GM21381 (cell line): Measurements from ENCODE around the gene WAPL.
"Not testable (repeated sequence)": the region's sequence is repeated elsewhere in the genome, so short reads cannot be mapped to it uniquely, and the experiment has no call there.

Experiments
- ATAC-seq: cut with Tn5 transposase; IDR thresholded peaks from one replicate; pipeline ENCODE4 v1.9.1; 2021; ENCODE audit warnings: mild to moderate bottlenecking, moderate library complexity; ENCODE audit not compliant: unreplicated experiment

Gene WAPL

DNA sequence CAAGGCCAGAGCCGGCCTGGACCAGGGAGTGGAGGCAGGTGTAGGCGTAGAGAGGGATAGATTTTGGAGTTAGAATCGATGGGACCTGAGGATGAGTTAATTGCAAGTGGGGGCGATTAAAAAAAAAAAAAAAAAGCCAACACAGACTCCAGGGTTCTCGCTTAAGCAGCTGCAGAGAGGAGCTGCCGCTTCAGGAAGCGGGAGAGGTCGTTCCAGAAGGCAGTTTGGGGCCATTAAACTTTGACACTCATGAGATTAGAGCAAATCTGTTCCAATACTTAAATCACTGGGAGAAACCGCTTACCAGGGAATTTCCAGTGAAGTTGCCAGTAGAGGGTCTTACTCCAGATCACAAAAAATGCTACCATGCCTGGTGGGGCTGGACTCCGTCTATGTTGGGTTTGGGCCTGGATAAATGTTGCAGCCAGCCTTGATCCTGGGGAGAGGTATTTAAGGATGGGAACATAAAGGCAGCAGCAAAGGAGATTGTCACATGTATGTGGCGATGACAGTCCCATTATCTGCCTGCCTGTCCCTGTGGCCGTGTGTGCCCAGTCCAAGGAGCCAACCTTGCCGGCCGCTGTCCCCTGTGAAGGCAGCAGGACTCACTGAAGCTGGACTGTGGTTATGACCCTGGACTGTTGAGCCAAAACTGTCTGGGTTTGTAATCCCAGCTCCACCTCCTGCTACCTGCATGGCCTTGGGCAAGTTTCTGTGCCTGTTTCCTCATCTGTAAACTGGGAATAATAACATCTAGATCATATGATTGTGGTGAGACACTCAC lies 131.1 kb downstream of the WAPL start:
- ATAC-seq: no peak

DNA sequence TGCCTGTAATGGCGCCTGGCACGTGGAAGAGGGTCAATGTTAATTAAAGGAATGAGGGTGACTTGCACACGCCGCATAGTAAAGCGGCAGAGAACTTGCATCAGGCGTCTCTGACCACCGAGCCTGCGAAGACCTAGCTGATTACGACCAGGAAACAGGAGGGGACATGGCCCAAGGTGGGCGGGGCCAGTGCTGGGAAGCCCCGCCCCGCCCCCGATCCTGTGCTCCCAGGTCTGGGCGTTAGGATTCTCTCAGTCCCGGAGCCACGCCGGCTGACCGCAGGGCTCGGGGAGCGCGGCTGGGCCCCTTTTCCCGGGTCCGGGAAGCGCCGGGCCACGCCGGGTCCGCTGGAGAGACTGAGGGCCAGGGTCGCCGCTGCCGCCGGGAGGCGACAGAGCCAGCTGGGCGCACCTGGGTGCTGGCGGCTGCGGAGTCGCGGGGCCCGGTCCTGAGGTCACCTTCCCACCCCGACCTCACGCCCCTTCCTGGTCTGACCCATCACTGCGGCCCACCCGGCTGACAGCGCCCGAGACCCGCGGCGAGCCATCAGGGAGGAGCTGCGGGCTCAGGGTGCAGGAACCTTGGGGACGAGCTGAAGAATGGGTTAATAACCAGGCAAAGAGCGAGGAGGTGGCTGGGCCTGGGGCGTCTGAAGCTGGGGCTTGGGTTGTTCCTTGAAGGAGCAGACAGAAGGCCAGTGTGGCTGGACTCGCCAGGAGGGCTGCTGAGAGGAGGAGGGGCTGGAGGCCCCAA lies 132.0 kb downstream of the WAPL start:
- peak; percentile 77 for ATAC-seq

DNA sequence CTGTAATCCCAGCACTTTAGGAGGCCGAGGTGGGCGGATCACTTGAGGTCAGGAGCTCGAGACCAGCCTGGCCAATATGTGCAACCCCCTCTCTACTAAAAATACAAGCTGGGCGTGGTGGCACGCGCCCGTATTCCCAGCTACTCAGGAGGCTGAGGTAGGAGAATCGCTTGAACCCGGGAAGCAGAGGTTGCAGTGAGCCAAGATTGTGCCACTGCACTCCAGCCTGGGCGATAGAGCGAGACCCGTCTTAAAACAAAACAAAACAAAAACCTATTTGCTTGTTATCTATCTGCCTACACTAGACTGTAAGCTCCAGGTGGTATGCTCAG lies 132.5 kb downstream of the WAPL start:
- ATAC-seq: not testable (repeated sequence)

DNA sequence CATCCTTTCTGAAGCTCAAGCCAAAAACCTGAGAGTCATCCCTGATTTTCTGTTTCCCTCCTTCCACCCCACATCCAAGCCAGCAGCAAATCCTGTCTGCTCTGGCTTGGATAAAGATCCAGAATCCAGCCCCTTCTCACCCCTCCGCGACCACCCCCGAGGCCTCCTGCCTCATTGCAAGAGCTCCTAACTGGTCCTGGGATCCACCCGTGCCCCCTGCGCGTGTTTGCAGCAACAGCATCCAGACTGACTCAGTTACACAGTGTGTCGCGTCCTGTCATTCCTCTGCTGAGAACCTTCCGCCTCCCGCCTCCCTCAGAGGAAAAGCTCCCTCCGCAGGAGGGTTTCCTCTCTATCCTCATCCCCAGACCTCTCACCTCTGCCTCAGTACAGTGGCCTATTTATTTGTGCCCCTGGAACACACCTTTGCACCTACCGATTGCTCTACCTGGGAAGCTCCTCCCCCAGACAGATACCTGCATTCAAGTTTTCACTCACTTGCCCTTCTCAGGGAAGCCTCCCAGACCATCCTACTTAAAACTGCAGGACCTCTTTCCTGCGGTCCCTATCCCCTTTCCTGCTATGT lies 133.4 kb downstream of the WAPL start:
- no peak for ATAC-seq

DNA sequence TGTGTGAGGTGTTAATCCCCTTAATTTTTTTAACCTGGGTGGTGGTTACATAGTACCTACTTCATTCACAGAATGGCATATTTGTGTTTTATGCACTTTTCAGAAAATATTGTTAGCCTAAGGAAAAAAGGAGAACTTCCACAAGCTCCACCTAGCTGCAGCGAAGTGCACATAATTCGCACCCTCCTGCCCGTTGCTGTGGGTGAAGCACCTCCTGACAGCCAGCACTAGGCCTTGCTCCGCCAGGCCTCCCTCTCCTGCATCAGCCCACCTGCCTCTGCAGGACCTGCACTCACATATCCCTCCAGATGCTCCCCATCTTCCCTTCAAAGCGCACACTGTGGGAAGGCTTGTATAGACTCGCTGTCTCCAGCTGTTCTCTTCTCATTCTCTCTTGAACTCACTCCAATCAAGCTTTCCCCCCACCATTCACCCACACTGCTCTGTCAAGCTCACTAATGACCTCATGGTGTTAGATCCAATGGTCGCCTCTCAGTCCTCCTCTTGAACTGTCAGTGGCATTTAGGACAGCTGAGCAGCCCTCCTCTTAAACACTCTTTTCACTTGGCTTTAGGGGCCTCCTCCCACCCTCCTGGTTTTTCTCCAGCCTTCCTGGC lies 134.3 kb downstream of the WAPL start:
- ATAC-seq: no peak

DNA sequence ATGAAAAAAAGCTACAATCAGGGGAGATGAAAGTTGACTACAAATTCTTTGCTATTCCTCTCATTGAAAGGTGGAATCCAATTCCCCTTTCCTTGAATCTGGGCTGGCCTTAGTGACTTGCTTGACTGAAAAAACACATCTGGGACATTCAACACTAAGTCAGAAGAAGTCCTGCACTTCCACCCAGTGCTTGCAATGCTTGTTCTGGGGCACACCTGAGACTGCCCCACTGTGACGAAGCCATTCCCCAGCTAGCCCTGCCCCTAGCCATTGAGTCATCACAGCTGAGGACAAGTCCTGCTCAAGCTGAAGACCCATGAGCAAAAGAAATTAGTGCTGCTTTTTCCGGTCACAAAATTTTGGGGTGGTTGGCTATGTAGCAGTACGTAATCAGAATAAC lies 135.8 kb downstream of the WAPL start:
- ATAC-seq: no peak
